ENCODE data around the gene GNA15. TPM values are rescaled to one million over a fixed set of nuclear protein-coding genes. Genes with fewer than 3 reads are reported as not detected.
"Not testable (repeated sequence)": the region's sequence is repeated elsewhere in the genome, so short reads cannot be mapped to it uniquely, and the experiment has no call there.

GNA15 gene
- total RNA-seq, 1 donor from 2014 or later, result not detected

- Mint-ChIP-seq H3K27ac (ENCODE audit: unreplicated experiment) (no peak overlapping the region), H3K9me3 (ENCODE audit: unreplicated experiment) (no peaks in the 10 kb centered on the region), H3K36me3 (ENCODE audit: low read depth, unreplicated experiment) (no peaks in the 10 kb centered on the region), H3K4me3 (ENCODE audit: unreplicated experiment) (no peak overlapping the region), H3K27me3 (ENCODE audit: unreplicated experiment) (peaks cover 5% of the 10 kb centered on the region), H3K4me1 (ENCODE audit: unreplicated experiment) (no peaks in the 10 kb centered on the region)
- no peak for DNase-seq (ENCODE audit: low spot score)
- TF ChIP-seq, protein P1, sequence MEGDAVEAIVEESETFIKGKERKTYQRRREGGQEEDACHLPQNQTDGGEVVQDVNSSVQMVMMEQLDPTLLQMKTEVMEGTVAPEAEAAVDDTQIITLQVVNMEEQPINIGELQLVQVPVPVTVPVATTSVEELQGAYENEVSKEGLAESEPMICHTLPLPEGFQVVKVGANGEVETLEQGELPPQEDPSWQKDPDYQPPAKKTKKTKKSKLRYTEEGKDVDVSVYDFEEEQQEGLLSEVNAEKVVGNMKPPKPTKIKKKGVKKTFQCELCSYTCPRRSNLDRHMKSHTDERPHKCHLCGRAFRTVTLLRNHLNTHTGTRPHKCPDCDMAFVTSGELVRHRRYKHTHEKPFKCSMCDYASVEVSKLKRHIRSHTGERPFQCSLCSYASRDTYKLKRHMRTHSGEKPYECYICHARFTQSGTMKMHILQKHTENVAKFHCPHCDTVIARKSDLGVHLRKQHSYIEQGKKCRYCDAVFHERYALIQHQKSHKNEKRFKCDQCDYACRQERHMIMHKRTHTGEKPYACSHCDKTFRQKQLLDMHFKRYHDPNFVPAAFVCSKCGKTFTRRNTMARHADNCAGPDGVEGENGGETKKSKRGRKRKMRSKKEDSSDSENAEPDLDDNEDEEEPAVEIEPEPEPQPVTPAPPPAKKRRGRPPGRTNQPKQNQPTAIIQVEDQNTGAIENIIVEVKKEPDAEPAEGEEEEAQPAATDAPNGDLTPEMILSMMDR (IDR thresholded peaks at IDR 0.05; ENCODE audit: unreplicated experiment), result no peak
Measured at GRCh38 chr19:3167533-3168272, 31.9 kb downstream of the GNA15 start.

- Mint-ChIP-seq H3K4me3 (ENCODE audit: unreplicated experiment) (no peak overlapping the region), H3K27ac (ENCODE audit: unreplicated experiment) (no peak overlapping the region), H3K4me1 (ENCODE audit: unreplicated experiment) (no peaks in the 10 kb centered on the region), H3K9me3 (ENCODE audit: unreplicated experiment) (no peaks in the 10 kb centered on the region), H3K27me3 (ENCODE audit: unreplicated experiment) (peaks cover 3% of the 10 kb centered on the region), H3K36me3 (ENCODE audit: low read depth, unreplicated experiment) (no peaks in the 10 kb centered on the region)
- TF ChIP-seq, protein P1 (IDR thresholded peaks at IDR 0.05; ENCODE audit: unreplicated experiment), result no peak
- no peak for DNase-seq (ENCODE audit: low spot score)
Measured at GRCh38 chr19:3171894-3172672, 36.2 kb downstream of the GNA15 start.

DNA sequence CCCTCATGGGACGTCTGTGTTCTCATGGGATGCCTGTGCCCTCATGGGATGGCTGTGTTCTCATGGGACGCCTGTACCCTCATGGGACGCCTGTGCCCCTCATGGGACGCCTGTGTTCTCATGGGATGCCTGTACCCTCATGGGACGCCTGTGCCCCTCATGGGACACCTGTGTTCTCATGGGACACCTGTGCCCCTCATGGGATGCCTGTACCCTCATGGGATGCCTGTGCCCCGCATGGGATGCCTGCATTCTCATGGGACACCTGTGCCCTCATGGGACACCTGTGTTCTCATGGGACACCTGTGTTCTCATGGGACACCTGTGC, 36.8 kb downstream of the GNA15 start:
- not testable (repeated sequence) for H3K4me1 Mint-ChIP-seq (ENCODE audit: unreplicated experiment); H3K36me3 Mint-ChIP-seq (ENCODE audit: low read depth, unreplicated experiment); H3K9me3 Mint-ChIP-seq (ENCODE audit: unreplicated experiment); DNase-seq (ENCODE audit: low spot score); H3K27ac Mint-ChIP-seq (ENCODE audit: unreplicated experiment); H3K27me3 Mint-ChIP-seq (ENCODE audit: unreplicated experiment); H3K4me3 Mint-ChIP-seq (ENCODE audit: unreplicated experiment)

GRCh38 chr19:3175781-3176714, 40.2 kb downstream of the GNA15 start:
- no peak for DNase-seq (ENCODE audit: low spot score)
- H3K4me3 Mint-ChIP-seq (ENCODE audit: unreplicated experiment), result no peak overlapping the region

More at GRCh38 chr19:3175781-3176714, 40.2 kb downstream of the GNA15 start:
- Mint-ChIP-seq H3K27ac (ENCODE audit: unreplicated experiment) (no peak overlapping the region), H3K9me3 (ENCODE audit: unreplicated experiment) (no peaks in the 10 kb centered on the region), H3K27me3 (ENCODE audit: unreplicated experiment) (peaks cover 3% of the 10 kb centered on the region), H3K36me3 (ENCODE audit: low read depth, unreplicated experiment) (no peaks in the 10 kb centered on the region), H3K4me1 (ENCODE audit: unreplicated experiment) (no peaks in the 10 kb centered on the region)
- TF ChIP-seq, protein P1 (IDR thresholded peaks at IDR 0.05; ENCODE audit: unreplicated experiment), result no peak
